GM21528 (cell line): ENCODE measurements around the gene BANP.
"Not testable (repeated sequence)": the region's sequence is repeated elsewhere in the genome, so short reads cannot be mapped to it uniquely, and the experiment has no call there.

ENCODE experiments used
- ATAC-seq: cut with Tn5 transposase; IDR thresholded peaks from one replicate; pipeline ENCODE4 v1.9.1; 2021; ENCODE audit warnings: mild to moderate bottlenecking, moderate library complexity; ENCODE audit not compliant: unreplicated experiment, low FRiP score

BANP gene

GRCh38 chr16:88024491-88025085, 73.4 kb downstream of the BANP start:
- ATAC-seq, result not testable (repeated sequence)

GRCh38 chr16:88025086-88025492, 73.9 kb downstream of the BANP start:
- not testable (repeated sequence) for ATAC-seq

- not testable (repeated sequence) for ATAC-seq
These were observed 74.8 kb downstream of the BANP start for GRCh38 chr16:88025828-88026555.

- ATAC-seq, result no peak
These were observed 76.0 kb downstream of the BANP start for GRCh38 chr16:88026964-88027938.

GRCh38 chr16:88028177-88028930, 77.1 kb downstream of the BANP start:
- ATAC-seq, result not testable (repeated sequence)

- ATAC-seq, result no peak
These were observed 79.3 kb downstream of the BANP start for GRCh38 chr16:88030498-88030897.

GRCh38 chr16:88030961-88031360, 79.7 kb downstream of the BANP start:
- ATAC-seq, result not testable (repeated sequence)

- ATAC-seq, result not testable (repeated sequence)
These were observed 81.9 kb downstream of the BANP start for GRCh38 chr16:88033003-88033740.

GRCh38 chr16:88034770-88035169, 83.5 kb downstream of the BANP start:
- no peak for ATAC-seq

GRCh38 chr16:88035292-88035691, 84.1 kb downstream of the BANP start:
- no peak for ATAC-seq

GRCh38 chr16:88035884-88036639, 84.8 kb downstream of the BANP start:
- ATAC-seq, result not testable (repeated sequence)

- not testable (repeated sequence) for ATAC-seq
These were observed 85.4 kb downstream of the BANP start for GRCh38 chr16:88036640-88036996.

- ATAC-seq, result not testable (repeated sequence)
These were observed 86.1 kb downstream of the BANP start for GRCh38 chr16:88037359-88037758.

- not testable (repeated sequence) for ATAC-seq
These were observed 86.8 kb downstream of the BANP start for GRCh38 chr16:88037876-88038525.

- ATAC-seq, result not testable (repeated sequence)
These were observed 87.3 kb downstream of the BANP start for GRCh38 chr16:88038526-88038908.

- no peak for ATAC-seq
These were observed 88.4 kb downstream of the BANP start for GRCh38 chr16:88039591-88039990.

- not testable (repeated sequence) for ATAC-seq
These were observed 89.1 kb downstream of the BANP start for GRCh38 chr16:88040196-88040876.

- ATAC-seq, result not testable (repeated sequence)
These were observed 89.6 kb downstream of the BANP start for GRCh38 chr16:88040877-88041244.
